NCI-H2196 (cell line): ENCODE data around the gene CELA3B.
"Not testable (repeated sequence)": the region's sequence is repeated elsewhere in the genome, so short reads cannot be mapped to it uniquely, and the experiment has no call there.

Experiments
- DNase-seq: peaks from one replicate; lab custom pipeline; 2025; ENCODE audit not compliant: unreplicated experiment; lab: John Stamatoyannopoulos, UW

Gene CELA3B

GRCh38 chr1:22005261-22006149, 28.7 kb downstream of the CELA3B start:
- DNase-seq = peak; percentile 48

- not testable (repeated sequence) for DNase-seq
These were observed 29.9 kb downstream of the CELA3B start for GRCh38 chr1:22006736-22007135.

GRCh38 chr1:22007262-22007661, 30.4 kb downstream of the CELA3B start:
- DNase-seq = not testable (repeated sequence)

GRCh38 chr1:22009566-22009965, 32.7 kb downstream of the CELA3B start:
- DNase-seq = not testable (repeated sequence)

- not testable (repeated sequence) for DNase-seq
These were observed 35.9 kb downstream of the CELA3B start for GRCh38 chr1:22012752-22013151.

- not testable (repeated sequence) for DNase-seq
These were observed 37.9 kb downstream of the CELA3B start for GRCh38 chr1:22014575-22015206.

GRCh38 chr1:22018583-22019559, 42.0 kb downstream of the CELA3B start:
- no peak for DNase-seq

GRCh38 chr1:22021061-22021460, 44.2 kb downstream of the CELA3B start:
- DNase-seq = no peak

GRCh38 chr1:22024485-22025367, 47.9 kb downstream of the CELA3B start:
- DNase-seq = no peak

- peak; percentile 89 for DNase-seq
These were observed 48.7 kb downstream of the CELA3B start for GRCh38 chr1:22025368-22026155.

- no peak for DNase-seq
These were observed 50.1 kb downstream of the CELA3B start for GRCh38 chr1:22026924-22027289.

GRCh38 chr1:22030057-22030456, 53.2 kb downstream of the CELA3B start:
- DNase-seq = no peak

GRCh38 chr1:22030473-22030872, 53.7 kb downstream of the CELA3B start:
- DNase-seq = no peak

- no peak for DNase-seq
These were observed 54.6 kb downstream of the CELA3B start for GRCh38 chr1:22031214-22031962.

- not testable (repeated sequence) for DNase-seq
These were observed 58.0 kb downstream of the CELA3B start for GRCh38 chr1:22034834-22035233.

GRCh38 chr1:22037520-22037919, 60.7 kb downstream of the CELA3B start:
- DNase-seq = no peak

- DNase-seq = no peak
These were observed 61.2 kb downstream of the CELA3B start for GRCh38 chr1:22038036-22038435.
